ENCODE measurements around the gene PGAP6.
"Not testable (repeated sequence)": the region's sequence is repeated elsewhere in the genome, so short reads cannot be mapped to it uniquely, and the experiment has no call there.

Gene PGAP6

GRCh38 chr16:401468-402348 lies 19.9 kb upstream of the PGAP6 start, which contains the start of gene DECR2:
Gene DECR2, plus strand, starts transcription at chr16:401885. Its CDS starts 79 bp downstream, at chr16:401964.
- DNase-seq (ENCODE audit: low read depth in 2 of 2) = peak; percentile 79

- DNase-seq (ENCODE audit: low read depth in 2 of 2) = no peak
Measured at GRCh38 chr16:400061-400591, 18.3 kb upstream of the PGAP6 start.

- no peak for DNase-seq (ENCODE audit: low read depth in 2 of 2)
Measured at GRCh38 chr16:399340-400019, 17.7 kb upstream of the PGAP6 start.

GRCh38 chr16:398561-399339 lies 17.0 kb upstream of the PGAP6 start:
- no peak for DNase-seq (ENCODE audit: low read depth in 2 of 2)

GRCh38 chr16:397736-398332 lies 16.1 kb upstream of the PGAP6 start:
- DNase-seq (ENCODE audit: low read depth in 2 of 2) = peak; percentile 49 to 52

GRCh38 chr16:397135-397661 lies 15.4 kb upstream of the PGAP6 start, which contains the start of gene NME4:
Gene NME4, plus strand, starts transcription at chr16:397199. Its CDS starts 24 bp downstream, at chr16:397223.
- no peak for DNase-seq (ENCODE audit: low read depth in 2 of 2)

GRCh38 chr16:396605-397004 lies 14.8 kb upstream of the PGAP6 start:
- DNase-seq (ENCODE audit: low read depth in 2 of 2) = peak in 1 of 2 experiments; percentile 23

GRCh38 chr16:396199-396598 lies 14.4 kb upstream of the PGAP6 start:
- DNase-seq (ENCODE audit: low read depth in 2 of 2) = no peak

- no peak for DNase-seq (ENCODE audit: low read depth in 2 of 2)
Measured at GRCh38 chr16:392450-393030, 10.8 kb upstream of the PGAP6 start.

- DNase-seq (ENCODE audit: low read depth in 2 of 2) = no peak
Measured at GRCh38 chr16:391885-392335, 10.1 kb upstream of the PGAP6 start.

GRCh38 chr16:389352-389751 lies 7.6 kb upstream of the PGAP6 start:
- no peak for DNase-seq (ENCODE audit: low read depth in 2 of 2)

- not testable (repeated sequence) for DNase-seq (ENCODE audit: low read depth in 2 of 2)
Measured at GRCh38 chr16:387761-388666, 6.2 kb upstream of the PGAP6 start.

- DNase-seq (ENCODE audit: low read depth in 2 of 2) = no peak
Measured at GRCh38 chr16:386641-387156, 4.9 kb upstream of the PGAP6 start.

- no peak for DNase-seq (ENCODE audit: low read depth in 2 of 2)
Measured at GRCh38 chr16:383326-384051, 1.7 kb upstream of the PGAP6 start.

GRCh38 chr16:381012-381788 lies 578 bp downstream of the PGAP6 start:
- no peak for DNase-seq (ENCODE audit: low read depth in 2 of 2)

- DNase-seq (ENCODE audit: low read depth in 2 of 2) = no peak
Measured at GRCh38 chr16:380762-381011, 1.1 kb downstream of the PGAP6 start.

GRCh38 chr16:379961-380761 lies 1.6 kb downstream of the PGAP6 start:
- no peak for DNase-seq (ENCODE audit: low read depth in 2 of 2)
